ENCODE results near the gene RAB32. TPM values are rescaled to one million over a fixed set of nuclear protein-coding genes. Genes with fewer than 3 reads are reported as not detected.

The RAB32 gene
- total and polyA plus RNA-seq, 2 of the 4 experiments (the other 2 are of a cell fraction): 55.7 to 108 TPM

GRCh38 chr6:146503096-146503495, 40.5 kb upstream of the RAB32 start:
- H3K56ac ChIP-seq (ENCODE audit: extremely low read depth, insufficient read depth, low read length): no peak overlapping the region
- ATAC-seq (ENCODE audit: low read depth): no peak
- H3K79me1 ChIP-seq (ENCODE audit: low read depth in 1 of 2, low read length in 2 of 2): no peaks in the 10 kb centered on the region
- H3K4me2 ChIP-seq (ENCODE audit: low read depth, low read length): no peak overlapping the region
- no CpG with 5 or more reads among the region's 1 CpG for WGBS, 2 experiments (ENCODE audit: extremely low coverage in 2 of 2, insufficient read length in 1 of 2)
- H2AK9ac ChIP-seq (replicated peaks; ENCODE audit: low read depth, low read length, poor library complexity): no peak overlapping the region
- no peak overlapping the region for H3K4me3 ChIP-seq (ENCODE audit: insufficient read depth, low read depth, low read length)
- no peak overlapping the region for H4K91ac ChIP-seq (ENCODE audit: insufficient read depth, low read depth, low read length)
- H2BK15ac ChIP-seq (ENCODE audit: low read depth, low read length): no peak overlapping the region
- no peaks in the 10 kb centered on the region for H3K9me3 ChIP-seq (ENCODE audit: control insufficient read depth, insufficient read depth, low read length)
- H3K23ac ChIP-seq (ENCODE audit: low read depth, low read length): no peak overlapping the region
- TF ChIP-seq RFX5 (IDR thresholded peaks at IDR 0.05; ENCODE audit: low read depth, low read length): no peak
- no peak for TF ChIP-seq RAD21 (IDR thresholded peaks at IDR 0.05; ENCODE audit: low read length)
- TF ChIP-seq CHD1 (IDR thresholded peaks at IDR 0.05; ENCODE audit: low read depth, low read length): no peak
- TF ChIP-seq FOS (IDR thresholded peaks at IDR 0.05; ENCODE audit: low read depth, low read length): no peak
- no peak for TF ChIP-seq SMC3 (IDR thresholded peaks at IDR 0.05; ENCODE audit: low read depth, low read length)
- TF ChIP-seq POLR2A (IDR thresholded peaks at IDR 0.05; ENCODE audit: low read depth, low read length): no peak
- TF ChIP-seq MAZ (IDR thresholded peaks at IDR 0.05; ENCODE audit: borderline replicate concordance, low read depth, low read length): no peak
- TF ChIP-seq NFE2L2 (IDR thresholded peaks at IDR 0.05; ENCODE audit: low read depth, low read length): no peak
- no peak for TF ChIP-seq CTCF (conservative IDR thresholded peaks at IDR 0.05; ENCODE audit: low read depth, low read length)
- TF ChIP-seq CEBPB (IDR thresholded peaks at IDR 0.05; ENCODE audit: low read depth, low read length): no peak
- no peak for TF ChIP-seq RCOR1 (IDR thresholded peaks at IDR 0.05; ENCODE audit: insufficient replicate concordance, low read length)
- no peak for TF ChIP-seq MAFK (IDR thresholded peaks at IDR 0.05; ENCODE audit: low read depth, low read length)
- no peak for TF ChIP-seq MXI1 (IDR thresholded peaks at IDR 0.05; ENCODE audit: borderline replicate concordance, low read depth, low read length)
- TF ChIP-seq BHLHE40 (IDR thresholded peaks at IDR 0.05; ENCODE audit: low read depth, low read length): no peak
- TF ChIP-seq ELK1 (IDR thresholded peaks at IDR 0.05; ENCODE audit: borderline replicate concordance, low read depth, low read length): no peak
- no peak for TF ChIP-seq USF2 (IDR thresholded peaks at IDR 0.05; ENCODE audit: low read depth, low read length)
- H3K14ac ChIP-seq (replicated peaks; ENCODE audit: low read depth, low read length): no peak overlapping the region
- no peak overlapping the region for H4K5ac ChIP-seq (ENCODE audit: low read depth, low read length)
- BruUV-seq (replicated peaks): no TSS peak
- H3K9ac ChIP-seq (ENCODE audit: low read depth, low read length): no peak overlapping the region
- no peak for DNase-seq
- H4K20me1 ChIP-seq (ENCODE audit: insufficient read depth, low read length): no peaks in the 10 kb centered on the region
- dilution Hi-C loops (cut with HindIII; ENCODE audit: low sequenced_read_pairs, unreplicated experiment) (no loop called here), in situ Hi-C loops (cut with MboI; ENCODE audit: low sequenced_read_pairs) (no loop called here), intact Hi-C loops (cut with micrococcal nuclease) (no loop called here)
- CTCF ChIA-PET: no interaction called here
- H2BK20ac ChIP-seq (ENCODE audit: low read depth, low read length): no peak overlapping the region
- H3K18ac ChIP-seq (ENCODE audit: low read depth, low read length): no peak overlapping the region
- no peak overlapping the region for H2AFZ ChIP-seq (replicated peaks; ENCODE audit: low read length, poor library complexity)
- no peaks in the 10 kb centered on the region for H3K4me1 ChIP-seq (ENCODE audit: control insufficient read depth, insufficient read depth, low read length)
- POLR2A ChIA-PET (ENCODE audit: unreplicated experiment): no interaction called here
- no peak overlapping the region for H2BK120ac ChIP-seq (ENCODE audit: low read depth, low read length)
- H3K9me1 ChIP-seq (ENCODE audit: insufficient read depth, low read length): no peaks in the 10 kb centered on the region
- no peak overlapping the region for H3K4ac ChIP-seq (ENCODE audit: low read depth, low read length)
- no peak overlapping the region for H4K8ac ChIP-seq (ENCODE audit: low read depth in 2 of 2, low read length in 2 of 2)
- H3K36me3 ChIP-seq (ENCODE audit: control insufficient read depth, insufficient read depth, low read length): no peaks in the 10 kb centered on the region
- H3K27ac ChIP-seq (ENCODE audit: insufficient read depth, low read length): no peak overlapping the region
- H2BK5ac ChIP-seq (ENCODE audit: low read depth, low read length, poor library complexity, severe bottlenecking): no peak overlapping the region
- no peaks in the 10 kb centered on the region for H3K27me3 ChIP-seq (ENCODE audit: control insufficient read depth, insufficient read depth, low read length)
- H2AK5ac ChIP-seq (ENCODE audit: low read depth, low read length): no peak overlapping the region
